ENCODE measurements around the gene CDK5RAP1. TPM values are rescaled to one million over a fixed set of nuclear protein-coding genes. Genes with fewer than 3 reads are reported as not detected.

CDK5RAP1 gene
- total RNA-seq, 1 experiment from 2014 or later: 34.4 TPM

DNA sequence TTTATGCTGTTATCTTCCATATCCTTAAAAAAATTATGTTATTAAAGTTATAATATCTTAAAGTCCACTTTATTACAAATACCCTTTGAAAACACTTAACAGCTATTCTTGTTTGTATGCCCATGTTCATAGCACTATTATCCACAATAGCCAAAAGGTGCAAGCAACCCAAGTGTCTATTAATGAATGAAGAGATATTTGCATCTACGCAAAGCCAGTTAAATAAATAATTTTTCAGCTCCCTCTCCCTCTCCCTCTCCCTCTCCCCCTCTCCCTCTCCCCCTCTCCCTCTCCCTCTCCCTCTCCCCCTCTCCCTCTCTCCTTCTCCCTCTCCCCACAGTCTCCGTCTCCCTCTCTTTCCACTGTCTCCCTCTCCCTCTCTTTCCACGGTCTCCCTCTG is 13.1 kb downstream of the CDK5RAP1 start:
- no peak for DNase-seq (ENCODE audit: low spot score)

DNA sequence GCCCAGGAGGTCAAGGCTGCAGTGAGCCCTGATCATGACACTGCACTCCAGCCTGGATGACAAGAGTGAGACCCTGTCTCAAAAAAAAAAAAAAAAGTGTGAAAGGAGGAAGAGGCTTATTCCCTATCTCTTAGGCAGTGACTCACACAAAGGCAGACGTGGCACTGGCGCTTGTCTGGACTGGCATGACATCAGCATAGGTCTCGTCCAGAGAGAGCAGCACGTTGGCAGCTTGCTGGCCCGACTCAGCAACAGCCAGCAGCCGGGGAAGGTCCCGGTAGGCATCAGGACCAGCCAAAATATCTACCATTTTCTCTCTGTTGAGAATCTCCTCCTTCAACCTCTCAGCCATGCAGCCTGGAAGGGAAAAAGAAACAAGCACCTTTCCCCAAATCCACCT is 14.1 kb downstream of the CDK5RAP1 start:
- no peak for DNase-seq (ENCODE audit: low spot score)

DNA sequence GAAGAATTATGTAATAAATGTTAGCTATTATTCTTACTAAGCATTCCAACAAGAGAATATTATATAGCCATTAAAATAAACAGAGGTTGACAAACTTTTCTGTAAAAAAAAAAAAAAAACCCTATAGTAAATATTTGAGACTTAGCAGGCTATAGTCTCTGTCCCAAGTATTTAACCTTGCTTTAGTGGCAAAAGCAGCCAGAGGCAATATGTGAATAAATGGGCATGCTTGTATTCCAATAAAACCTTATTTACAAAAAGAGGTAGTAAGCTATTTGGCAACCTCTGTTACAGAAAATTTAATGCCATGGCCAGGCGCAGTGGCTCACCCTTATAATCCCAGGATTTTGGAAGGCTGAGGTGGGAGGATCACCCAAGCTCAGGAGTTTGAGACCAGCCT is 14.6 kb downstream of the CDK5RAP1 start:
- no peak for DNase-seq (ENCODE audit: low spot score)

DNA sequence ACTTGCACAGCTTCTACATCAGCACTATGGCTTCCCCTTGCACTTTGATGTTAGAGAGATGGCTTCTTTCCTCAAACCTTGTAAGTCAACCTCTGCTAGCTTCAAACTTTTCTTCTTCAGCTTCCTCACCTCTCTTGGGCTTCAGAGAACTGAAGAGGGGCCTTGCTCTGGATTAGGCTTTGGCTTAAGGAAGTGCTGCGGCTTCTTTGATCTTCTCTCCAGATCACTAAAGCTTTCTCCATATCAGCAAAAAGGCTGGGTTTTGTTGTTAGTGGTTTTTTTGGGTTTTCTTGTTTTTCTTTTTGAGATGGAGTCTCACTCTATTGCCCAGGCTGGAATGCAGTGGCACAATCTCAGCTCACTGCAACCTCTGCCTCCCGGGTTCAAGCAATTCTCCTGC is 24.0 kb downstream of the CDK5RAP1 start:
- no peak for DNase-seq (ENCODE audit: low spot score)

DNA sequence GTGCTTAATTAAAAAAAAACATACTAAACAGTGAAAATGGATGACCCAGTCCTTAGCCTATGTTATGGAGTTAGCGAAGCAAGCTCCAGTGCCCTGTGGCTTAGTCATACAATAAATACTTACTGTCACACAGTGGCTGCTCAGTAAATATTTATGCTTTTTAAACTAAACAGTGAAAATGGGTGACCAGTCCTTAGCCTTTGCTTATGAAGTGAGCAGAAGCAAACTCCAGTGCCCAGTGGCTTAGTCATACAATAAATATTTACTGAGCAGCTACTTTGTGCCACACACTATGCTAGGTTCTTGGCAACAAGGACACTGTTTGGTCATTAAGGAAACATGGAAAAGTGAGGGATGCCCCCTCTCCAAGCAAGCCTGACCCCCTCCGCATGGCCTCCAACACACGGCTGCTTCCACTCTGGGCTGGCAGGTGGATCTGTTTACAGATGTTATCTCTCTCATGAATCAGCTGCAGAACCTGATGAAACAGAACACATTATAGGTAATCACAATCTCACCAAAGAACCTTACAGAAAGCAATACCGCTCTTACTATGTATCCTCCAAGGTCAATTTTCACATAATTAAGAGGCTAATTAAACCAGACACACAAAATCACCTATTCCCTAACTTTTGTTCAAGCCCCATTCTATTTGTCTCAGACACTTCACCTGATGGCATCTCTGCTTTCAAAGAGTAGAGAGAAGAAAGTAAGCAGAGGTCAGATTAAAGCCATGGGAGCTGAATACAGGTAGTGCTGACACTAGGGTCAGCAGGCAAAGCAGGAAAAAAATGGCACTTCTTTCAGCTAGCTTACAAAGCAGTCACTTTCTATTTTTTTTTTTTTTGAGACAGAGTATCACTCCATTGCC is 27.3 kb downstream of the CDK5RAP1 start:
- DNase-seq (ENCODE audit: low spot score): peak; percentile 87

DNA sequence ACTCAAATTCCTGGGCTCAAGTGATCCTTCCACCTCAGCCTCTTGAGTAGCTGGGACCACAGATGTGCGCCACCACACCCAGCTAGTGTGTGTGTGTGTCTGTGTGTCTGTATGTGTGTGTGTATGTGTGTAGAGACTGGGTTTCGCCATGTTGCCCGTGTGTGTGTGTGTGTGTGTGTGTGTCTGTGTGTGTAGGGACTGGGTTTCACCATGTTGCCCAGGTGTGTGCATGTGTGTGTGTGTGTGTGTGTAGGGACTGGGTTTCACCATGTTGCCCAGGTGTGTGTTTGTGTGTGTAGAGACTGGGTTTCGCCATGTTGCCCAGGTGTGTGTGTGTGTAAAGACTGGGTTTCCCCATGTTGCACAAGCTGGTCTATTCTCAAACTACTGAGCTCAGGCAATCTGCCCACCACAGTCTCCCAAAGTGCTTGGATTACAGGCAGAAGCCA is 28.3 kb downstream of the CDK5RAP1 start:
- DNase-seq (ENCODE audit: low spot score): no peak

DNA sequence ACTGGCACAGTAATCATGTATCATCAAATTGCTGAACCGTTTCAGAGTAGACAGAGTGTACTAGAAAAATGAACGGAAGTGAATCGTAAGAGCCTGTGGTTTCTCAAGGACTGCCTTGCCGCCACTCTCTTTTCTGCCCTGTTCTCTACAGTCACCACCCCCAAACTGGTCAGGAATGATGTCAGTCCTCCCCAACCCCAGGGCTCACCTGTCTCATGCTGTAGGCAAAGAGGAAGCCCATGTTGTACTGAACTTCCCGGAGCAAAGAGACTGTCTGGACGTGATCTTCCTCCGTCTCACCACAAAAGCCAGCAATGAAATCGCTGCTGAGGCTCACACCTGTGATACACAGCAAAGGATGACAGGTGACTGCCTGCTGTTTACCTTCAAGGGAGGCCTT is 31.0 kb downstream of the CDK5RAP1 start:
- DNase-seq (ENCODE audit: low spot score): no peak

DNA sequence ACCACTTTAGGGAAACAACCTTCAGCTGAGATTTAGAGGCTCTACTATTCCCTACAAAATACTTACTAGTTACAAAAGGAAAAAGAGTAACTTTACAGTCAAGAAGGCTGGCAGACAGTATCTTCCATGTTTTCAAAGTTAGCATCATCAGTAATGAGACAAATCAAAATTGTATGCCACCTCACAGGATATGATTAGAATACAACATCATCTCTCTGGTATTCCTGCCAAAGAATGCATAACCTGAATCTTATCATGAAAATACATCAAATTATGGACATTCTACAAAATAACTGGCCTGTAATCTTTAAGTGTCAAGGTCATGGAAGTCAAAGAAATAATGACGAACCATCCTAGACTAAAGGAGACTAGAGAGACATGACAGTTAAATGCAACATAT is 38.4 kb downstream of the CDK5RAP1 start:
- DNase-seq (ENCODE audit: low spot score): no peak

DNA sequence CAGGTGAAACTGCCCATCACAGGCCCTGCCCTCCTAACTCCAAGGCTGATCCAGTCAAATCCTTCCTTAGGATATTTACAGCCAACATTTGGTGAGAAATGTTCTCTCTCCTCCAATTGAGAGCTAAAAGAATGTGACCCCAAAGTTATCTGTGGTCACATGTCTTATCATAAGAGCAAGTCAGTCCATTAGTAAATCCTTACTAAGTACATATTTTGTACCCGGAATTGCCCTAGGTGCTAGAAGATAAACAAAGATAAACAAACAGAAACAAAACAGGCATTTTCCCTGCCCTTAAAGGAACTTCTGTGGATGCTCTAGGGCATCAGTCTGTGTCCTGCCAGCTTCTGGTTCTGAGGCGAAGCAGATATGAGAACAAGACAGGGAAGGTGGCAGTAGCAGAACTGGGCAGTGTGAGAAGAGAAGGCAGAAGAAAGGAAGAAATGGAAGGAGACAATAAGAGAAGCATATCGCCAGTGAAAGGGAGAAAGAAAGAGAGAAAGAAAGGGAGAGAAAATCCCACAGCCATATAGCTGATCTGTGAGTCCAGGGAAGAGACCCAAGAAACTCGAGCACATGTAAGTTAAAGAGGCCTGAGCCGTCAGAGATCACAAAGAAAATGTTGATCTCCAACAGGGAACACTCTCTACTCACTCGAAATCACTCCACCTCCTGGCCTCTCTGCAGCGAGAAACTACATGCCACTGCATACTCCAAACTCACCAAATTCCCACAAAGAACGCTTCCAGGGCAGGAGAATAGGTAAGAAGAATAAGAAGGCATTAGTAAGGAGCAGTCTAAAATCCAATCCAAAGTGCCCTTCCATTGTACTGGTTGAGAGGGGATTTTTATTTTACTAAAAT is 41.7 kb downstream of the CDK5RAP1 start:
- no peak for DNase-seq (ENCODE audit: low spot score)

DNA sequence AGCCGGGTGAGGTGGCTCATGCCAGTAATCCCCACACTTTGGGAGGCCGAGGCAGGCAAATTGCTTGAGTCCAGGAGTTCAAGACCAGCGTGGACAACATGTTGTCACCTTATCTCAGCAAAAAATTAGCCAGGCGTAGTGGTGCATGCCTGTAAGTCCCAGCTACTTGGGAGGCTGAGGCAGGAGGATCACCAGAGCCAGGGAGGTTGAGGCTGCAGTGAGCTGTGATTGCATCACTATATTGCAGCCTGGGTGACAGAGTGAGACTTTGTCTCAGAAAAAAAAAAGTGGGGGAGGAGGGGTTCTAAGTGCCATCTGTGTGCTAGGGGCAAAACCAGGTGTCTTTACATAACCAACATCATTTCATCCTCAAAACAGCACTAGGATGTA is 48.3 kb downstream of the CDK5RAP1 start:
- no peak for DNase-seq (ENCODE audit: low spot score)

DNA sequence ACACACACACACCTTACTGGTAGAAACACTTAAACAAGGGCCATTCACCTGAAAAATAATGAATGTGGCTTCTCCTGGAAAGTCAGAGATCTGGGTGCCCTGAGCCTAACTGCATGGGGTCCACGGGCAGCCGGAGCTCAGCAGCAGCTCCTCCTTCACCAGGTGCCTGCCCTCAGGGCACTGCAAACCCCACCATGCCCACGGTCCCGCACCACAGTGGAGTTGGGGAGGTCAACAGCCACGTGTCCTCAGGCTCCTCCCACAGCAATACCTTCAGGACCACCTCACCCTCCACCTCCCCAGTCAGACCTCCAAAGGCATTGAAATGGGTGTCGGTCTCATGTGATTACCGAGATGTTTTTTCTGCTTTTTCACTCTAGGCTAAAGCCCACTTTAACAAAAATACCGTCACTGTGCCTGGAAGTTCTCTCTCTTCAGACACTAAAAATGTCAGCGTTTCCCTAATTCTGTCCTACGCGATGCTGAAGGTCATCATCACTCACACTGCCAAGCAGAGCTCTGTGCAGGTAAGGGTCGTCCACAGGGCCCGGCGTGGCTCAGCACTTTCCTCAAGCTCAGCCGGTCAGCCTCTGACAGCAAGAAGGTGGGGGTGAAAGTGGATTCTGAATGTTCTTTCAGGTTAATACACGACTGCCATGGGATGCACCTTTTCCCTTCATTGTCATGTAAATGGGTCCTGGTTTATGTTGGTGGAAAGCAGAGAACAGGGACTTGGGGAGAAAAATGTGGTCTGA is 48.9 kb downstream of the CDK5RAP1 start:
- DNase-seq (ENCODE audit: low spot score): no peak

DNA sequence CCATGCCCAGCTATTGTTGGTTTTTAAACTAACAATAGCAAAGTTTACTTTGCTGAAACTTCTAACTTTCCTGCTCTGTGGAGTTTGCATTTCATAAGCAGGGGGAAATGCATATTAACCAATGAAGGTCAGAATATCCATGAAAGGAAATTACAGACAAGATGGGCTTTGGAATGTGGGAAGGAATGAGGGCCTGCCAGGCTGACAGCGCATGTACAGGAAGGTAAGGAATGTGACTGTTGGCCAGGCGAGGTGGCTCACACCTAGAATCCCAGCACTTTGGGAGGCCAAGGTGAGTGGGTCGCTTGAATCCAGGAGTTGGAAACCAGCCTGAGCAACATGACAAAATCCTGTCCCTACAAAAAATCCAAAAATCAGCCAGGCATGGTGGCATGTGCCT is 49.6 kb downstream of the CDK5RAP1 start:
- DNase-seq (ENCODE audit: low spot score): no peak

DNA sequence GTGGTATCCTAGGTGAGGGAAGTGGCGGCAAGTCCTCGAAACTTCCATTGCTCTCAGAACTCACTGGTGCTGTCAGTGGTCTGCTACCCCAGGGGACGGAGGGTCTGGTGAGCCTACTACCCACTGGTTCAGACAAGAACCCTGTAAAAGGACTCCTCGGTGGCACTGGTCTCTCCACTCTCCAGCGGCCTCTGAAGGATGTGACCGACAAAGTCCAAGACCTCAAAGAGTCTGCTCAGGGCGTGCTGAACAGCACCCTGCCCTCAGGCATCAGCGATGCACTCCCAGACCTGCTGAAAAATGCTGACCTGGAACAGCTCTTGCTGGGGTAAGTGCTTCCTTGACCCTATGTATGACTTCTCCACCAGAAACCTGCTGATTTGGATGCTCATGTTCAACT is 51.8 kb downstream of the CDK5RAP1 start:
- no peak for DNase-seq (ENCODE audit: low spot score)

DNA sequence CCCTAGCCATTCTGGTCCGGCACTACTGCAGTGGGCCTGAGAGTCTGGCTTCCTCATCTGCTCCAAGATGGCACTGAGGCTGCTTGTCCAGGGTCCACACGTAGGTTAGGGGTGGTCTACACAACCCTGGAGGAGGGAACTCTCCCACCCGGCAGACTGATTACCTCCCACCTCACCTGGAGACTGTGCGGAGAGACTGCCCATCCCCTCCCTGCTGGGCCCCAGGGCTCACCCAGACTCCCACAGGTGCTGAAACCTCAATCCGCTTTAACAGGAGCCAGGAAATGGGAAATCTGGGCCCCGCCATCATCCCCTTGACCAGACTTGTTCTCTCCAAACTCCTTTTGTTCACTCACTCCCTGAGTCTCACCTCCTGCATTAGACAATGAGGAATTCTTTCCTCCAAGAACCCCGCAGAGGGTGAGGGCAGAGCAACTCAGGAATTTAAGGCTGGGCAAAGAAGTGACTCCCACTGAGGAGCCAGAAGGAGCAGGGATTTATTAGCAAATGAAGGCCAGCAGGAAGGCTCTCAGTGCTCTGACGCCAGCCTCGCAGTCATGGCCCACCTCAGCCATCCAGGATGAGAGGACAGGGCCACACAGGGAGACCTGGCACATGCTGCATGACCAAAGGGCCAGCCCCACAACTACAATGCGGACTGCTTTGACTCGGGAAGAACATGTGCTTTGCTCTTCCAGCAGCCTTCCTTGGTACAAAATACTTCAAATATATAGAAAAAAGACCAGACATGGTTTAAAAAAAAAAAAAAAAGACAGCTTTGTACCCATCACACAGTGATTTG is 53.0 kb downstream of the CDK5RAP1 start:
- no peak for DNase-seq (ENCODE audit: low spot score)

DNA sequence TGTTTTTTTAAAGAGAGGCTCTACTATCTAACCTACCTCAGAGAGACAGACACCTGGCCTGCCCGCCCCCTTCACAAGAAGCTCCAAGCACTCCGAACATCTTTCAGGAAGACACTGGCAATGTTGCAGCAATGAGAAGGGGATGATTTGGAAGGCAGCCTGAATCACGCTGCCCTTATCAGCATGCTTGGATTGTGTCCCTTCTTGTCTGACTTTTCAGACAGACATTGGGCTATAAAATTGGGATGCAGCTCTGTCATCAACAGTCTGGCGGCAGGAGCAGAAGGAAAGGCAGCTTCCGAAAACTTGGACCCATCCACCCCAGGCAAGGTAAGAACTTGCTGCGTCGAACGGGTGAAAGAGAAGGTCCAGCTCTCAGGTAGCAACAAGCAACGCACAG is 56.0 kb downstream of the CDK5RAP1 start:
- DNase-seq (ENCODE audit: low spot score): no peak

DNA sequence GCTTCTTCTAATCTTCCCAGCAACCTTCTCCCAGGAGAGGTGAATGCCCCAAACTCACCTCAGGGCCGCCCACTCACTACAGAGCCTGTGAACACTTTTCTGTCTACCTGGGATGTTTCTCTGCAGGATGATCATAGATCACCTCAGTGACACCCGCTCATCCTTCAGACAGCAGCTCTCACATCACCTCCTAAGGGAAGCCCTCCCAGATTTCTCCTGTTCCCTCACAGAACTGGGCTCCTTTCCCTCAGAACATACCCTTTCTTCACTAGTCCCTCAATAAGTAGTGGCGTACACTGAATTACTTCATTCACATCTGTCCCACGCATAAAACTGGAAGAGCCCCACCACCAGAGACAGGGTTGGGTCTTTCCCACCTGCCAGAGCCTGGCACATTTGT is 57.8 kb downstream of the CDK5RAP1 start:
- no peak for DNase-seq (ENCODE audit: low spot score)

DNA sequence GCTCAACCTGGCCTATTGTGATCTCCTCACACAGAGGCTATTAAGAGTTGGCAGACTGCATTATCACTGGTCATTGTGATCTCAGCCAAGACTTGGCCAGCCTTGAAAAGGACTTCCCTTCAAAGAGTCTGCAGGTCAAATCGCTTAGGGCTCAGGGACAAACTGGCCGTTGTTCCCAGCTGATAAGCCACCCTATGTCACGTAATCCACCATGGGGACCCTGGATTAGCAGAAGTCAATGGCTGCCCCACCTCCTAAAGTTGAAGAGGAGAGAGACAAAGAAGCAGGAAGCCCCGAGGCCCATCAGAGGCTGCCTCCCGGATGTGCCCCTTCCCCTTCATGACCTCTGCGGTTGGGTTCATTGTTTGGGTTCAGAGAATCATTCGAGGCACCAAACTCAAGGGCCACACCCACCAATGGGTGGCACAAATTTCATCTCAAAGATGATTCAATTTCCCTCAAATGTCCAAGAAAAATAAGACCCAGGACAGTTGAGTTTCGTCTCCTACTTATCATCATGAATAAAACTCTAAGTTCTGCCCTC is 61.7 kb downstream of the CDK5RAP1 start:
- no peak for DNase-seq (ENCODE audit: low spot score)

DNA sequence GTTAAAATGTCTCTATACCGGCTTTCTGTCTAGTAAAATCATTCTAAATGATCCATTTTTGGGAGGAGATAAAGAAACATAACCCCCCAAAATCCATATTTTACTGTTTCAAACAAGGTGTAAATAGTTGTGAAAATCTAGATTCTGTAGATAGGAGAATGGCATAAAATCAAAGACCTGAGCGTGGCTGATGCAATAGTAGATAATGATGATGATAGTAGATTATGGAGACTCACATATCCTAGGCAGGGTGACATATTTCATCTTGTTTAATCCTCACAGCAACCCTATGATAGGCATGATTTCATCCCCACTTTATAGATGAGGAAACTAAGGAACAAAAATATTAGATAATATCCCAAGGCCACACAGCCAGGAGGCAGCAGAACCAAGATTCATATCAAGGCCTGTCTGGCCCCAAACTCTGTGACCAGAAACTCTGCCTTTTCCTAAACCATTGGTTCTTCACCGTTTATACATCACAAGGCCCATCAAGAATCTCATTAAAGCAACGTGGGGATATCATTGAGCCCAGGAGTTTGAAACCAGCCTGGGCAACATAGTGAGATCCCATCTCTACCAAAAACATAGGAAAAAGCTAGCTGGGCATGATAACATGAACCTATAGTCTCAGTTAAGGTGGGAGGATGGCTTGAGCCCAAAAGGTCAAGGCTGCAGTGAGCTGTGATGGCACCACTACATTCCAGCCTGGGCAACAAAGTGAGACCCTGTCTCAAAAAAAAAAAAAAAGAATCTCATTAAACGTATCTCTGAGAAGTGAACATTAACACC is 62.7 kb downstream of the CDK5RAP1 start:
- no peak for DNase-seq (ENCODE audit: low spot score)

DNA sequence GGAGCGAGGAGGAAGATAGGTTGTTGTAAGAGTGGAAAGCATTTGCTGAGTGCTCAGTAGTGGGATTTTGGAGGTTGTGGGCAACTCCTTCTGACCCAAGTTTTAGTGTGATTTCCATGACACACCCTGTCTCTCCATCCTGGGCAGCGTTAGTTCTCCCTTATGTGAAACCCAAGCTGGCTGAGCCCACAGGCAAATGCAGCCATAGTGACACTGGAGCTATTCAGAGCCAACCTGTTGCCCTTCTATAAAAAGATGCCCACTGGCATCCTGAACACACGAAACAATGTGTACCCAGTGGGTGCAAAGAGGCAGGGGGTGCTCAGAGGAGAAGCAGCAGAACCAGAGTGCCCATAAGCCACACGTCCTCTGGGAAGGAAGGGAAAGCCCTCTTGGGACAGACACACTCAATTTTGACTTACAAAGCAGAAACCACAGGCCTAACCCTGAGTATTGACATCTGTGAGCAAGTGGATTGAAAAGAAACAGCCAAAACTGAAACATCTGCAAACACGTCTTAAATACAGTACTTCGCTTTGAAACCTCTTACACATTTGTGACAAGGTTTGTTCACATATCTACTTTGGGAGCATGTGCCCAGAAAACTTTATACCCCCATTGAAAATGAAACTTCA is 63.7 kb downstream of the CDK5RAP1 start:
- no peak for DNase-seq (ENCODE audit: low spot score)

DNA sequence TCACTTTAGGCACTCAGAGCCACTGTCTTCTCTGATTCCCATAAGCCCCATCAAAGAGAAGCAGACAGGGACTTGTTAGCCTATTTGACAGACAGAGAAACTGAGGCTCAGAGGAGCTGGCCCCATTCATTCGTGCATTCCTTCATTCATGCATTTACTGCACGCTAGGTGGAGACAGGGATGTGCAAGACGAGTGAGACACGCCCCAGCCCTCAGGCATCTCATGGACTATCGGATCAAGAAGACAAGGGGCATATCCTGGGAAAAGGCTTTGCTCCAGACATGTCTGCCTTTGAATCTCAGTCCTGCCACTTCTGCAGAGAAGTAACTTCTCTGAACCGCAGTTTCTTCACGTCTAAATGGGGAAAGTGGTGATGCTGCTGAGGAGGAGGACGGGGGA is 64.2 kb downstream of the CDK5RAP1 start:
- DNase-seq (ENCODE audit: low spot score): no peak
